NT2/D1 (cell line): ENCODE data around the gene GOLGA8T.
"Not testable (repeated sequence)": the region's sequence is repeated elsewhere in the genome, so short reads cannot be mapped to it uniquely, and the experiment has no call there.

Experiments
- DNase-seq: peaks from one replicate; pipeline ENCODE4 v3.0.0-alpha.2; 2011; ENCODE audit warnings: low read depth, low spot score
- H3K27me3 ChIP-seq: 2 replicates; pipeline ENCODE4 v1.6.0; 2011; ENCODE audit warnings: mild to moderate bottlenecking; ENCODE audit not compliant: insufficient read length, insufficient read depth
- H3K36me3 ChIP-seq: 2 replicates; pipeline ENCODE4 v1.6.1; 2011; ENCODE audit warnings: mild to moderate bottlenecking, low read length, mixed read lengths; ENCODE audit not compliant: insufficient read depth, insufficient read length
- H3K4me1 ChIP-seq: 2 replicates; pipeline ENCODE4 v1.5.1; 2011; ENCODE audit not compliant: insufficient read depth, insufficient read length
- H3K4me3 ChIP-seq: 2 replicates; pipeline ENCODE4 v1.5.1; 2011; ENCODE audit warnings: low read depth; ENCODE audit not compliant: insufficient read length
- H3K9ac ChIP-seq: 2 replicates; pipeline ENCODE4 v1.6.0; 2011; ENCODE audit warnings: low read depth; ENCODE audit not compliant: insufficient read length
- H3K9me3 ChIP-seq: 2 replicates; pipeline ENCODE4 v1.5.1; 2011; ENCODE audit warnings: mild to moderate bottlenecking, low read length; ENCODE audit not compliant: insufficient read depth

Gene GOLGA8T

DNA sequence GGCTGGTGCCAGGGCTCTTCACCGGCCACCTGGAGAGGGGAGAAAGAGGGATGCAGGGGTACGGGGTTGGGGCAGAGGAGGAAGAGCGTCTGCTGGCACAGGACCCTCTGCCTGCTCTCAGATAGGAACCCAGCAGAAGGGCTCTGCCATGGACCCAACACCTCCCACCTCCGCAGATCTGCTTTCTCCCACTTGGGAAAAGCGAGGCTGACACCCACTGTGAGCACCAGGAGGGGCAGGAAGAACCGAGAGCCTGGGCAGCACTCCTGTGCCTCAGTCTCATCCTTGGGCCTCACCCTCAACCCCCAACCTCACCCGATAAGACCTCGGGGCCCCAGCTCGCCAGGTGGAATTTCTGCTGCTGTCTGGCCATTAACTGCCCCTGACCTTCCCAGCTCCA is 58.0 kb downstream of the GOLGA8T start:
- not testable (repeated sequence) for H3K9ac ChIP-seq, H3K4me3 ChIP-seq, H3K4me1 ChIP-seq, H3K9me3 ChIP-seq, DNase-seq, H3K27me3 ChIP-seq, H3K36me3 ChIP-seq
